ENCODE data around the gene RANBP6. TPM values are rescaled to one million over a fixed set of nuclear protein-coding genes. Genes with fewer than 3 reads are reported as not detected.

The RANBP6 gene
- total RNA-seq, 1 experiment from 2014 or later: 14.1 TPM

DNA sequence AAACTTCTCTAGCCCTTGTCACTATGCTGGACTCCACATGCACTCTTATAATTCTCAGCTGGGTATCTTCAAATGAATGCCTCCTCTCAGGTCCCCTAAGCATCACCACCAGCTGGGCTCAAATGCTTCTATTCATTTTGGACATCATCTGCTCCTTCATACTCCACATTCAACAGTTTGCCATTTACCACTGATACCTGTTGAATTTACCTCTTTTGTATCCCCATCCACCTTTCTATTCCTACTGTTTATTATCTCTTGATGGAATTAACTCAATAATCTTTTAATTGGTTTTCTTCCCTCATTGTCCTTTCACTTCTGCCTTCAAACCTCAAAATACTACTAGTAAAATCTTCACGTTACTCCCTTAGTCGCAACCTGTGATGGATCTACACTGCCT is 14.5 kb downstream of the RANBP6 start:
- Histone ChIP-seq H3K4me3 (ENCODE audit: low read length) (no peak overlapping the region), H3K79me2 (ENCODE audit: low read length) (peaks cover 47% of the 10 kb centered on the region)

DNA sequence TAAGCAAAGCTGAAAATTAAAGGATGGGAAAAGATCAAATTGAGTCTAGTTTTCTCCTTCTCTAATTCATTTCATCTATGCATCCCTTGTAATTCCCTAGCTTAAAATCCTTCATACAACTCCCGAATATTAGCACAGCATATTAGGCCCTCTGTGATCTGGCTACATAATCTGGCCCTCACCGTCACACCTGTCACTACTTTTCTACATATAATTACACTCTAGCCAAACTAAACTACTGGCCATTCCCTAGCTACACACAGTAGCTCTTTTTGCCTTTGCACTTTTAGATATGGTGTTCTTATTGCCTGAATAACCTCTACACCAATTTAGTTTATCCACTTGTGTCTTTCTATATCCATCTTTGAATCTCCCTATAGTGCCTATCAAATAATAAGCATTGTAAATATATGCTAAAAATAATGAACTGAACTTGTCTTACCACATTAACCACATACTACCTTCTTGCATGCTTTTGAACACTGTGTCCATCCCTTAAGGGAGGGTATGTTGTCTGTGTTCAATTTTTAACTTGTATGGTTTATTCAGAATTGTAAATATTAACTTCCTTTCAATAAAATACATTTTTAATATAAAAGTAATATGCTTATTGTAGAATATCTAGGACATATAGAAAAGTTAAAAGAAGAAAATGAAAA is 15.9 kb downstream of the RANBP6 start:
- Histone ChIP-seq H3K4me3 (ENCODE audit: low read length) (no peak overlapping the region), H3K79me2 (ENCODE audit: low read length) (peaks cover 41% of the 10 kb centered on the region), H3K27ac (ENCODE audit: low read length) (no peak overlapping the region), H3K36me3 (ENCODE audit: low read depth, low read length) (no peaks in the 10 kb centered on the region), H3K9me2 (replicated peaks; ENCODE audit: low read length) (no peaks in the 10 kb centered on the region), H3K27me3 (ENCODE audit: low read length) (no peaks in the 10 kb centered on the region), H3K4me2 (ENCODE audit: low read length) (no peak overlapping the region), H3K9me3 (ENCODE audit: low read length) (no peaks in the 10 kb centered on the region), H3K4me1 (ENCODE audit: insufficient read depth, low read length) (peaks cover 7% of the 10 kb centered on the region; the same call in 1 of the 2 replicates), H3K9ac (ENCODE audit: low read length) (no peak overlapping the region), H3F3A (ENCODE audit: low read length, unreplicated experiment) (no peaks in the 10 kb centered on the region), H4K20me1 (ENCODE audit: low read length) (no peaks in the 10 kb centered on the region), H2AFZ (ENCODE audit: low read length) (no peak overlapping the region)
- CTCF ChIA-PET: no interaction called here
- ATAC-seq (no peak), DNase-seq (no peak)
- no TSS peak for BruUV-seq (replicated peaks)
- POLR2A ChIA-PET (ENCODE audit: unreplicated experiment): no interaction called here
- intact Hi-C loops (cut with micrococcal nuclease): no loop called here
- TF ChIP-seq EZH2phosphoT487 (IDR thresholded peaks at IDR 0.05; ENCODE audit: borderline replicate concordance, low read length) (no peak), EZH2 (IDR thresholded peaks at IDR 0.05; ENCODE audit: low read length, unreplicated experiment) (no peak)
- TF ChIP-seq, protein P1, sequence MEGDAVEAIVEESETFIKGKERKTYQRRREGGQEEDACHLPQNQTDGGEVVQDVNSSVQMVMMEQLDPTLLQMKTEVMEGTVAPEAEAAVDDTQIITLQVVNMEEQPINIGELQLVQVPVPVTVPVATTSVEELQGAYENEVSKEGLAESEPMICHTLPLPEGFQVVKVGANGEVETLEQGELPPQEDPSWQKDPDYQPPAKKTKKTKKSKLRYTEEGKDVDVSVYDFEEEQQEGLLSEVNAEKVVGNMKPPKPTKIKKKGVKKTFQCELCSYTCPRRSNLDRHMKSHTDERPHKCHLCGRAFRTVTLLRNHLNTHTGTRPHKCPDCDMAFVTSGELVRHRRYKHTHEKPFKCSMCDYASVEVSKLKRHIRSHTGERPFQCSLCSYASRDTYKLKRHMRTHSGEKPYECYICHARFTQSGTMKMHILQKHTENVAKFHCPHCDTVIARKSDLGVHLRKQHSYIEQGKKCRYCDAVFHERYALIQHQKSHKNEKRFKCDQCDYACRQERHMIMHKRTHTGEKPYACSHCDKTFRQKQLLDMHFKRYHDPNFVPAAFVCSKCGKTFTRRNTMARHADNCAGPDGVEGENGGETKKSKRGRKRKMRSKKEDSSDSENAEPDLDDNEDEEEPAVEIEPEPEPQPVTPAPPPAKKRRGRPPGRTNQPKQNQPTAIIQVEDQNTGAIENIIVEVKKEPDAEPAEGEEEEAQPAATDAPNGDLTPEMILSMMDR (conservative IDR thresholded peaks at IDR 0.05; ENCODE audit: low read depth, low read length): no peak

More for the DNA sequence above, 14.5 kb downstream of the RANBP6 start:
- Histone ChIP-seq H3K27me3 (ENCODE audit: low read length) (no peaks in the 10 kb centered on the region), H3K27ac (ENCODE audit: low read length) (no peak overlapping the region), H2AFZ (ENCODE audit: low read length) (no peak overlapping the region), H3K4me2 (ENCODE audit: low read length) (no peak overlapping the region), H3K36me3 (ENCODE audit: low read depth, low read length) (no peaks in the 10 kb centered on the region), H4K20me1 (ENCODE audit: low read length) (no peaks in the 10 kb centered on the region), H3F3A (ENCODE audit: low read length, unreplicated experiment) (no peaks in the 10 kb centered on the region), H3K9me3 (ENCODE audit: low read length) (no peaks in the 10 kb centered on the region), H3K9ac (ENCODE audit: low read length) (no peak overlapping the region), H3K9me2 (replicated peaks; ENCODE audit: low read length) (no peaks in the 10 kb centered on the region), H3K4me1 (ENCODE audit: insufficient read depth, low read length) (peaks cover 15% of the 10 kb centered on the region)
- ChIA-PET POLR2A (ENCODE audit: unreplicated experiment) (no interaction called here), CTCF (no interaction called here)
- intact Hi-C loops (cut with micrococcal nuclease): no loop called here
- BruUV-seq (replicated peaks): no TSS peak
- no peak for ATAC-seq
- TF ChIP-seq EZH2 (IDR thresholded peaks at IDR 0.05; ENCODE audit: low read length, unreplicated experiment) (no peak), EZH2phosphoT487 (IDR thresholded peaks at IDR 0.05; ENCODE audit: borderline replicate concordance, low read length) (no peak)
- TF ChIP-seq, protein P1 (conservative IDR thresholded peaks at IDR 0.05; ENCODE audit: low read depth, low read length): no peak
- no peak for DNase-seq

DNA sequence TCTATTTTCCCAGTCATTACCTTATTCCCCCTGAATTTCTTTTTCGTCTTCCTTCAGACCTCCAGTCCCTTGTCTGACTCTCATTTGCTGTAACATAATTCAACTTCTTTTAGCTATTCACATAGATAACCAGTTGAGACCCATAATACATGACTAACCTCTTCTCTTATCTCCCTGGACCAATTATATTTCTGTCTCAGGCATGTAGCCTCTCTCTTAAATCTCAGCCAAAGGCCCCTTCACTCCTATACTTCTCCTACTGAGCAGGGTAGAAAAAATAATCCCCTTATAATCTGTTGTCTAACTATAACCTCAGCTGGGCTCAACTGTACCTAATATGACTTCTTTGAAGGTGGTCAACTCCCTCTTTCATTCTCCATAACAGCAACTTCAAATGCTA is 20.9 kb downstream of the RANBP6 start:
- TF ChIP-seq EZH2phosphoT487 (IDR thresholded peaks at IDR 0.05; ENCODE audit: borderline replicate concordance, low read length) (no peak), EZH2 (IDR thresholded peaks at IDR 0.05; ENCODE audit: low read length, unreplicated experiment) (no peak)
- TF ChIP-seq, protein P1 (conservative IDR thresholded peaks at IDR 0.05; ENCODE audit: low read depth, low read length): no peak
- H3K9me2 ChIP-seq (replicated peaks; ENCODE audit: low read length): no peaks in the 10 kb centered on the region
- peaks cover 31% of the 10 kb centered on the region for H3K79me2 ChIP-seq (ENCODE audit: low read length)

More for the DNA sequence above, 20.9 kb downstream of the RANBP6 start:
- Histone ChIP-seq H3K27me3 (ENCODE audit: low read length) (no peaks in the 10 kb centered on the region), H3K4me3 (ENCODE audit: low read length) (no peak overlapping the region), H3K27ac (ENCODE audit: low read length) (no peak overlapping the region), H4K20me1 (ENCODE audit: low read length) (no peaks in the 10 kb centered on the region), H3F3A (ENCODE audit: low read length, unreplicated experiment) (no peaks in the 10 kb centered on the region), H3K4me1 (ENCODE audit: insufficient read depth, low read length) (no peaks in the 10 kb centered on the region), H3K4me2 (ENCODE audit: low read length) (no peak overlapping the region), H2AFZ (ENCODE audit: low read length) (no peak overlapping the region), H3K9ac (ENCODE audit: low read length) (no peak overlapping the region), H3K9me3 (ENCODE audit: low read length) (no peaks in the 10 kb centered on the region), H3K36me3 (ENCODE audit: low read depth, low read length) (no peaks in the 10 kb centered on the region)
- ChIA-PET CTCF (no interaction called here), POLR2A (ENCODE audit: unreplicated experiment) (no interaction called here)
- no TSS peak for BruUV-seq (replicated peaks)
- intact Hi-C loops (cut with micrococcal nuclease): no loop called here
- ATAC-seq (no peak), DNase-seq (no peak)

Measured in PC-3 (cell line).